GM18519 (cell line): Measurements from ENCODE around the gene MEGF9.

ENCODE experiments used
- ATAC-seq: cut with Tn5 transposase; IDR thresholded peaks from one replicate; pipeline ENCODE4 v1.9.1; 2021; ENCODE audit warnings: mild to moderate bottlenecking, moderate library complexity; ENCODE audit not compliant: unreplicated experiment, low FRiP score

The MEGF9 gene

GRCh38 chr9:120734607-120735410, 20.5 kb upstream of the MEGF9 start:
- ATAC-seq = no peak

- ATAC-seq = no peak
Observed at GRCh38 chr9:120733190-120733589, 18.9 kb upstream of the MEGF9 start.

GRCh38 chr9:120730654-120731514, 16.6 kb upstream of the MEGF9 start:
- no peak for ATAC-seq

- ATAC-seq = no peak
Observed at GRCh38 chr9:120729791-120730241, 15.5 kb upstream of the MEGF9 start.

GRCh38 chr9:120726484-120726883, 12.2 kb upstream of the MEGF9 start:
- ATAC-seq = no peak

GRCh38 chr9:120725907-120726306, 11.6 kb upstream of the MEGF9 start:
- no peak for ATAC-seq

GRCh38 chr9:120724757-120725400, 10.6 kb upstream of the MEGF9 start:
- no peak for ATAC-seq

- ATAC-seq = no peak
Observed at GRCh38 chr9:120723565-120723964, 9.3 kb upstream of the MEGF9 start.

GRCh38 chr9:120720404-120720803, 6.1 kb upstream of the MEGF9 start:
- no peak for ATAC-seq

GRCh38 chr9:120718316-120718715, 4.0 kb upstream of the MEGF9 start:
- ATAC-seq = no peak

- no peak for ATAC-seq
Observed at GRCh38 chr9:120717176-120717575, 2.9 kb upstream of the MEGF9 start.

GRCh38 chr9:120716483-120716882, 2.2 kb upstream of the MEGF9 start:
- no peak for ATAC-seq

GRCh38 chr9:120715389-120715924, 1.2 kb upstream of the MEGF9 start:
- no peak for ATAC-seq

GRCh38 chr9:120714846-120715388, 647 bp upstream of the MEGF9 start:
- ATAC-seq = peak; percentile 23

- no peak for ATAC-seq
Observed at GRCh38 chr9:120713257-120714087, 798 bp downstream of the MEGF9 start.

GRCh38 chr9:120712539-120713031, 1.7 kb downstream of the MEGF9 start:
- no peak for ATAC-seq

- ATAC-seq = no peak
Observed at GRCh38 chr9:120711841-120712538, 2.3 kb downstream of the MEGF9 start.

- ATAC-seq = no peak
Observed at GRCh38 chr9:120711354-120711753, 2.9 kb downstream of the MEGF9 start.
